ENCODE results near the gene ATXN1.

Gene ATXN1

GRCh38 chr6:16626650-16627049 lies 134.6 kb downstream of the ATXN1 start:
- no peaks in the 10 kb centered on the region for H3K36me3 ChIP-seq

GRCh38 chr6:16625291-16626265 lies 135.7 kb downstream of the ATXN1 start:
- H3K4me1 ChIP-seq, result no peaks in the 10 kb centered on the region
- no peak for DNase-seq
- TF ChIP-seq CTCF (IDR thresholded peaks at IDR 0.05; ENCODE audit: low read depth, low read length), result no peak

More at GRCh38 chr6:16626650-16627049, 134.6 kb downstream of the ATXN1 start:
- Histone ChIP-seq H3K27me3 (no peaks in the 10 kb centered on the region), H3K9me3 (no peaks in the 10 kb centered on the region), H3K4me1 (no peaks in the 10 kb centered on the region), H3K4me3 (ENCODE audit: low read depth, low read length) (no peak overlapping the region)
- TF ChIP-seq CTCF (IDR thresholded peaks at IDR 0.05; ENCODE audit: low read depth, low read length), result no peak
- no peak for DNase-seq

GRCh38 chr6:16624636-16625290 lies 136.5 kb downstream of the ATXN1 start:
- no peak for TF ChIP-seq CTCF (IDR thresholded peaks at IDR 0.05; ENCODE audit: low read depth, low read length)
- DNase-seq, result no peak
- Histone ChIP-seq H3K4me1 (no peaks in the 10 kb centered on the region), H3K36me3 (no peaks in the 10 kb centered on the region), H3K9me3 (no peaks in the 10 kb centered on the region), H3K4me3 (ENCODE audit: low read depth, low read length) (no peak overlapping the region), H3K27me3 (no peaks in the 10 kb centered on the region)

More at GRCh38 chr6:16625291-16626265, 135.7 kb downstream of the ATXN1 start:
- Histone ChIP-seq H3K4me3 (ENCODE audit: low read depth, low read length) (no peak overlapping the region), H3K9me3 (no peaks in the 10 kb centered on the region), H3K36me3 (no peaks in the 10 kb centered on the region), H3K27me3 (no peaks in the 10 kb centered on the region)

GRCh38 chr6:16623731-16624130 lies 137.5 kb downstream of the ATXN1 start:
- Histone ChIP-seq H3K4me3 (ENCODE audit: low read depth, low read length) (no peak overlapping the region), H3K27me3 (no peaks in the 10 kb centered on the region), H3K9me3 (no peaks in the 10 kb centered on the region), H3K36me3 (no peaks in the 10 kb centered on the region), H3K4me1 (peaks cover 4% of the 10 kb centered on the region)
- no peak for DNase-seq
- no peak for TF ChIP-seq CTCF (IDR thresholded peaks at IDR 0.05; ENCODE audit: low read depth, low read length)

GRCh38 chr6:16623029-16623653 lies 138.1 kb downstream of the ATXN1 start:
- no peak for DNase-seq
- no peaks in the 10 kb centered on the region for H3K9me3 ChIP-seq
- no peak for TF ChIP-seq CTCF (IDR thresholded peaks at IDR 0.05; ENCODE audit: low read depth, low read length)
- H3K4me1 ChIP-seq, result peaks cover 4% of the 10 kb centered on the region
- no peaks in the 10 kb centered on the region for H3K27me3 ChIP-seq
- no peaks in the 10 kb centered on the region for H3K36me3 ChIP-seq
- no peak overlapping the region for H3K4me3 ChIP-seq (ENCODE audit: low read depth, low read length)
